Temporal lobe (tissue), 2 donors: Measurements from ENCODE around the gene PTGR2. TPM values are rescaled to one million over a fixed set of nuclear protein-coding genes. Genes with fewer than 3 reads are reported as not detected.

Experiments
- small RNA-seq: library from RNA; depleted of rRNA; stranded (forward); fragments of <200 nt; gene quantifications from one replicate; pipeline ENCODE3, GENCODE V24; 2014; ENCODE audit warnings: low replicate concordance
- total RNA-seq: library from RNA; depleted of rRNA; stranded (reverse); fragments of >200 nt; gene quantifications from one replicate; pipeline ENCODE4 v1.2.3, GENCODE V29; 2014

Gene PTGR2
- total RNA-seq, 1 donor from 2014 or later, result 7.9 TPM

Small RNA genes within 50 kb of the gene (small RNA-seq; reads per million reads assigned to genes)
- gene AC005520.4, result not detected
- gene RF00019, result not detected

Other genes starting within 250 kb of the PTGR2 start
- gene ACOT6, start 239.3 kb upstream of the PTGR2 start, total RNA-seq, result not detected
- 21.9 TPM for gene DNAL1, start 206.8 kb upstream of the PTGR2 start, total RNA-seq
- gene PNMA1, start 137.4 kb upstream of the PTGR2 start, total RNA-seq, result 113 TPM
- 47.2 TPM for gene ZNF410, start 35.0 kb downstream of the PTGR2 start, total RNA-seq
- gene FAM161B, start 98.3 kb downstream of the PTGR2 start, total RNA-seq, result 18.4 TPM
- gene COQ6, start 98.5 kb downstream of the PTGR2 start, total RNA-seq, result 20.2 TPM
- 4.7 TPM for gene ENTPD5, start 167.5 kb downstream of the PTGR2 start, total RNA-seq
- 6.6 TPM for gene BBOF1, start 167.5 kb downstream of the PTGR2 start, total RNA-seq
- 22.4 TPM for gene ALDH6A1, start 232.6 kb downstream of the PTGR2 start, total RNA-seq
- 14.0 TPM for gene LIN52, start 233.1 kb downstream of the PTGR2 start, total RNA-seq